ENCODE data around the gene SNRNP40.

- TF ChIP-seq ARNTL (CRISPR knock-in tag; IDR thresholded peaks at IDR 0.05; ENCODE audit: borderline replicate concordance, low read depth) (no peak), ESRRG (CRISPR knock-in tag; IDR thresholded peaks at IDR 0.05) (no peak), GLIS3 (CRISPR knock-in tag; IDR thresholded peaks at IDR 0.05) (no peak), PATZ1 (CRISPR knock-in tag; IDR thresholded peaks at IDR 0.05; ENCODE audit: borderline replicate concordance) (no peak), SNAI2 (CRISPR knock-in tag; IDR thresholded peaks at IDR 0.05) (no peak), POU6F1 (CRISPR knock-in tag; IDR thresholded peaks at IDR 0.05; ENCODE audit: borderline replicate concordance, low read depth) (no peak), ZFP30 (CRISPR knock-in tag; IDR thresholded peaks at IDR 0.05) (no peak), RARB (CRISPR knock-in tag; IDR thresholded peaks at IDR 0.05) (no peak), ZNF8 (CRISPR knock-in tag; IDR thresholded peaks at IDR 0.05) (no peak), TOX (CRISPR knock-in tag; IDR thresholded peaks at IDR 0.05; ENCODE audit: borderline replicate concordance) (no peak), CSDC2 (CRISPR knock-in tag; IDR thresholded peaks at IDR 0.05) (no peak)
These were observed 608 bp downstream of the SNRNP40 start for GRCh38 chr1:31295874-31296485.

Measured in SK-N-SH treated with all-trans-retinoic acid at 6 μM for 48 hours (cell line).